ENCODE results near the gene SCN2A.

The SCN2A gene

GRCh38 chr2:165428926-165429325 is 189.7 kb downstream of the SCN2A start:
- peak; percentile 76 for DNase-seq

GRCh38 chr2:165431014-165431413 is 191.8 kb downstream of the SCN2A start:
- DNase-seq: no peak

- DNase-seq: no peak
Observed at GRCh38 chr2:165432234-165432966, 193.2 kb downstream of the SCN2A start.

GRCh38 chr2:165434865-165435496 is 195.8 kb downstream of the SCN2A start:
- DNase-seq: no peak

- no peak for DNase-seq
Observed at GRCh38 chr2:165435611-165436010, 196.4 kb downstream of the SCN2A start.

GRCh38 chr2:165436559-165436958 is 197.3 kb downstream of the SCN2A start:
- no peak for DNase-seq

- DNase-seq: peak; percentile 50
Observed at GRCh38 chr2:165440367-165440766, 201.2 kb downstream of the SCN2A start.
